GM18909 (cell line): ENCODE measurements around the gene PDE1C.

Experiments
- ATAC-seq: cut with Tn5 transposase; IDR thresholded peaks from one replicate; pipeline ENCODE4 v1.9.1; 2021; ENCODE audit warnings: mild to moderate bottlenecking; ENCODE audit not compliant: unreplicated experiment, poor library complexity

PDE1C gene

GRCh38 chr7:31910191-31910590 is 160.0 kb downstream of the PDE1C start:
- no peak for ATAC-seq

- ATAC-seq = no peak
These were observed 163.6 kb downstream of the PDE1C start for GRCh38 chr7:31906479-31907171.

- ATAC-seq = no peak
These were observed 166.2 kb downstream of the PDE1C start for GRCh38 chr7:31903962-31904361.

DNA sequence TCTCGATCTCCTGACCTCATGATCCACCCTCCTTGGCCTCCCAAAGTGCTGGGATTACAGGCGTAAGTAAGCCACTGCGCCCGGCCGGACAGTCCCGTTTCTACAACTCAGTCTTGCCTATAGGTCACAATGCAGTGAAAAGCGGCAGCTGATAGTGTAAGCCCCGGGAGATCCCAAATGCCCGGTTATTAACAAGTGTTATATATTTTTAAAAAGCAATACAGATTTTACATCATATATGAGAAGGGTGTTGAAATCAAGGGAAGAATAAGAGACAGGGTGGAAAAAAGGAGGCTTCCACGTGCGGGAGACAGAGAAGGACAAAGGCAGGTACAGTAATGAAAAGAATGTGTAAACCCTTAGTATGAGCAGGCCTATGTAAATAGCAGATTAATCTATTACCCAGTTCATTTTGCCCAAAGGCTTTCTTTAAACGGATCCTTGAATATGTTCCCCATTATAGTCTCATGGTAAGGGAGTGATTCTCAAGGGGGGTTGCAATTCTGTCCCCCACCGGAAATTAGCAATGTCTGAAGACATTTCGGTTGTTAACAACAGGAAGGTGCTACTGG is 170.8 kb downstream of the PDE1C start:
- ATAC-seq = no peak

DNA sequence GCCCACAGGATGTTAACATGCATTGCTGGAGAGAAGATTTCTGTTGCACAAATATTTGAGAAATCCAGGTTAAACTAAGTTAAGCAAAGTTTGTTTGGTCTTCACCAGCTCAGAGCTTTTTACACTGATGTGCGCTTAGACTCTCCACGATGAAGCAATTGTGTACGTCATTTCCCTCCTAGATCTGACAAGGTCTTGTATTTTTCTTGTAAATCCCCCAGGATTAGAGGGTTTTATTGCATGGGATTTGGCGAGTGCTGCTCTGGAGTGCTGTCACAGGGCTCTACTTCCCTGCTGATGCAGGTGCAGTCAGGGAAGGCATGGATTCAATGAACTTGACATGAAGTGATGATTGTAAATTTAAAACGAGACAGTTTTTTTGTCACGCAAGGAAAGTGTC is 173.3 kb downstream of the PDE1C start:
- no peak for ATAC-seq

GRCh38 chr7:31894308-31894707 is 175.9 kb downstream of the PDE1C start:
- ATAC-seq = no peak

- ATAC-seq = peak; percentile 39
These were observed 176.8 kb downstream of the PDE1C start for GRCh38 chr7:31893365-31893764.

GRCh38 chr7:31892099-31892829 is 177.9 kb downstream of the PDE1C start:
- ATAC-seq = peak; percentile 89

DNA sequence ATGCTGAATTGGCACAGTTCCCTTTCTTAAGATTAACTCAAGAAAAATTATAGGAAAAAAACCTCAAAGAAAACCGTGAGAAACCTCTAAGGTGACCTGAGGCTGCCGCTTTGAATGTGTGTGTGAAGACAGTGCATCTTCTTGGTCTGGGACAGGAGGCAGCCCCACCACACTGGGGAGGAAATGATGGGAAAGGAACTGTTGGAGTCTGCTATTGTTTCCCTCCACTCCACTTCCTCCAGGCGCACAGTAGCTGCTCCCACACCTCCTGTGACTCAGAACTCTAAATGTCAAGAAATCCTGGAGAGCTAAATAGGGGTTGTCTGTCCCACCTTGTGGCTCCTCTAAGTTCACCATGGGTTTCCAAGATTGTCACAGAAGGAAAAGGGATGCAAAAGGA is 179.4 kb downstream of the PDE1C start:
- no peak for ATAC-seq

DNA sequence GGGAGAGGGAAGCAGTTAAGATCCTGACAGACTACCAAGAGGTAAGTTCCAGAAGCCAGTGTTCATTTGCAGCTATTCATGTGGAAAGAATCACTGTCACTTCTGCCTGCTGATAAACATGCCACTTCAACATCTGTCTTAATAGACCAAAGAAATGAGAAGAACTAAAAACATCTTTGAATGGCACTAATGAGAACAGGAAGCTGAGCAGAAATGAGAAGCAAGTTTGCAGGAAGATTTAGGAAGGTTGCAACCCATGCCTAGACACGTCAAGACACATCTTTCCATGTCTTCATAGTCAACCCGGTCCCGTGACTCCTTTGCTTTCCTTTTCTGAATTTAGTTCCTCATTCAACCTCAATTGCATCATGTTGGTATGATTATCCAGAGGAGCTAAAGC is 180.0 kb downstream of the PDE1C start:
- no peak for ATAC-seq

DNA sequence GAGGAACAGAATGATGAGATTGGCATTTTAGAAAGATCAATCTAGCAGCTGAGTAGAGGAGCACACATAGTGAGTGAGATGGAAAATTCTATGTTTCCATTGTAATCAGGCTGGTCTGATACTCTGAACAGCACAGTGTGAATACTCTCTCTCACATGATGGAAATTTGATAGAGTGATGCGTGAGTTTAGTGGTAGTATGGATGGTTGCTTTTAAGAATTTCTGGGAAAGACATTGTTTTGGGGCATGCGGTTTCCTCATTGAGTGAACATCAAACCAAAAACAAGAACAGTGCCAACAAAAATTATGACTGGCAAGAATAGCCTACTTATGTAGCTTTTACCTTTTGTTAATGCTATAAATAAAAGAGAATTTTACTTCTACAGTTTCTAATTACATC is 183.2 kb downstream of the PDE1C start:
- ATAC-seq = no peak

- ATAC-seq = no peak
These were observed 185.0 kb downstream of the PDE1C start for GRCh38 chr7:31885171-31885570.

DNA sequence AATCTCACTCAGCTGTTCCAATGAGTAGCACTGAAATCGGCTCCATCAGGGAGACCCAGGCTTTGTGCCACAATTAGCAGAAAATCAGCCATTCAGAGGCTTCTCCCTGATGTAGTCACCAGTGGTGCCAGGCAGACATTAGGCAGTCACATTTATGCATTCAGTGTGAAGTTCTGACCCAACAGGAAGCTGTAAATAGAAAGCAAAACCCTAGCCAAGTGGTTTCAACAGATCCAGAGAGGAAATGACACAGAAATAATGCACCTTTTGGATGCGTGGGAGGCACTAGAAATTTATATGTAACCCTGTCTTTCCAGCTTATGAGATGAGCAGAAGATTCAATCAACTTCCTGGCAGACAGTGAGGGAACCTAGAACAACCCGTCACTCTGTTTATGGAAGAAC is 186.4 kb downstream of the PDE1C start:
- peak; percentile 92 for ATAC-seq

GRCh38 chr7:31882187-31882586 is 188.0 kb downstream of the PDE1C start:
- no peak for ATAC-seq

- ATAC-seq = no peak
These were observed 191.3 kb downstream of the PDE1C start for GRCh38 chr7:31878875-31879274.

DNA sequence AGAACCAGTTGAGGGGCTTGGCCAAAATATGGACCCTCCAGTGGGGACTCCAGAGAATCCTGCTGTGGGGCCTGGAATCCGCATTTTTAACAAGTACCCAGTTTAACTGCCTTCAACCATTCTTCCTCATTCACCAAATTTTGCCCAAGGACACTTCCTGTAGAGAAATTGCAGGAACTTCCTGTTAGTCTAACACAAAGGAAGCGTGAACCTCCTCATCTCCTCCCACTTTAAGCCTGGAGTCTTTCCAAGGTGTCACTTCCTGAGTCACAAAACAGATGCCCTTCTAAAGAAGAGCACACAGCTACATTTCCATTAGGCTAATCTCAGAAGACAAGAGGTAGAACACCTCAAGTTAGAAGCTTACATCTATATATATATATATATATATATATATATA is 194.8 kb downstream of the PDE1C start:
- ATAC-seq = no peak

- ATAC-seq = no peak
These were observed 195.4 kb downstream of the PDE1C start for GRCh38 chr7:31874631-31875386.

DNA sequence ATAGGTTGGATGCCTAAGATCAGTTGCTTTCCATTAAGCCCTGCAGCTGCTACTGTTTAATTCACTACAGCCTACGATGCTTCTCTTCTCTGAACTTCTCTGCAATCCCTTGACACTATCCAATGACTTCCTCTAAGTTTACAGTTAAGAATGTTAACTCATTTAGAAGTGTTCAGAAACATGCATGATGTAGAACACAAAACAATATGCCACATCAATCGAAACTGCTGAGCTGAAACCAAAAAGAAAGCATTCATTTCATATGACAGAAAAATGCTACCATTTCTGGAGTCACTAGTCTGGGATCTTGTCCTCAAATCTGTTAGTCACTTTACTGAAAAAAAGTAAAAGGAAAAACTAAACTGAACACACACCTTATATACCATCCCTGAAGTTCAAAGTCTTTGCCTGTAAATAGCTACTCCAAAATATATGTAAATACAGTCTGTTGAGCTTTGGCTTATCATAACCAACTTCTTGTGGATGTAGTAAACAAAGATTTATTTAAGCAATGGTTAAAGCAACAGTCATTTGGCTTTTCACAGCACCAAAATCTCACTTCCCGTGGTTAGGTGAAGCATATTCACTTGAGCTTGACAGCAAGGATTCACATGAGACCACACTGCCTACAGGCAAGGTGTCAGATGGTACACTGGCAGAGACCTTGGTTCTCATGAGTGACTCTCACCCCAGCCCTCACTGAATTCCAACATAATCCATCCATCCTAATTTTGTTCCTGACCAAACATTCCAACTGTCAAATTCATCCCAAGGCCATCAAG is 196.2 kb downstream of the PDE1C start:
- ATAC-seq = peak; percentile 95

DNA sequence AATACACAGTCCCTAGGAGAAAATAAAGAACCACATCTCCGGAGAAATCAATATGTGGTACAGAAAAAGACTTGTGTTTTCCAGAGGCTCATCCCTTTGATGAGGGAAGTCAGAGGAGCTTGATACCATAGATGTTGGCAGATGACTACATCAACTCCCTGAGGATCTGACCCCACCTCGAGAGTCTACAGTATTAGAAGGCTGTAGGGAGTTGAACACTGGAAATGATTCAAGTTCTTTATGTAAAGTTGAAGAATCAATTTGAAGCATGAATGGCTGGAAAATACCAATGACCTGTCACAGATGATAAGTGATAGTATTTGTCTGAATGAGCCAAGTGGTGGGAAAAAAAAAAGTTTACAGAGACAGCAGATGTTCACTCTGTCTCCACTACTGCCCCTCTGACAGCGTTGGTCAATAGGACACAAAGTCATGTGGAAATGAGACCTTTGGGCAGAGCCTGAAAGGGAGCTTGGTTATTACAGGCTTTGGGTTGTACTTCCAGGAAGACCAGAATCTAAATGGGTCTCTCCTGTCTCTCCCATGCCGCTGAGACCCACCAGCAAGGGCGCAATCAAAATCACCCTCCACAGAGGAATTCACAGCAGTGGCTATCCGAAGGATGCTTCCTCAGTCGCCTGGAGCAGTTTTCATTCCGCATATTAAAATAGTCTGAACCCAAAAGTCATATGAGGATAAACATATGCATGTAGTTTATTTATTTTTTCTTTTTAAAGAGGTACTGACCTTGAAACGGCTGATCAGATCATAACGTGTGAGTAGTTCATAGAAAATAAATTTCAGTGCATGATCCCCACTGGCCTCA is 197.4 kb downstream of the PDE1C start:
- no peak for ATAC-seq
